Femur (tissue), 1 donor: ENCODE results near the gene CYP20A1.
"Not testable (repeated sequence)": the region's sequence is repeated elsewhere in the genome, so short reads cannot be mapped to it uniquely, and the experiment has no call there.

Source experiments
- DNase-seq: peaks from one replicate; pipeline ENCODE4 v3.0.0-alpha.2; 2017

The CYP20A1 gene

GRCh38 chr2:203282101-203282500 is 43.3 kb downstream of the CYP20A1 start:
- no peak for DNase-seq

GRCh38 chr2:203286532-203286931 is 47.7 kb downstream of the CYP20A1 start:
- no peak for DNase-seq

- no peak for DNase-seq
These were observed 62.8 kb downstream of the CYP20A1 start for GRCh38 chr2:203301667-203302066.

GRCh38 chr2:203302586-203302985 is 63.8 kb downstream of the CYP20A1 start:
- not testable (repeated sequence) for DNase-seq

- no peak for DNase-seq
These were observed 72.0 kb downstream of the CYP20A1 start for GRCh38 chr2:203310688-203311436.

- DNase-seq = no peak
These were observed 87.5 kb downstream of the CYP20A1 start for GRCh38 chr2:203326356-203326755.

GRCh38 chr2:203327582-203327900 is 88.7 kb downstream of the CYP20A1 start:
- no peak for DNase-seq

GRCh38 chr2:203327901-203328759 is 89.3 kb downstream of the CYP20A1 start, which contains the start of gene ABI2:
TSS of gene ABI2 (plus strand) at chr2:203328394. CDS start at chr2:203328515, 121 bp downstream.
- peak; percentile 93 for DNase-seq

- DNase-seq = peak; percentile 65
These were observed 90.1 kb downstream of the CYP20A1 start for GRCh38 chr2:203328760-203329540.

GRCh38 chr2:203330434-203330833 is 91.6 kb downstream of the CYP20A1 start:
- no peak for DNase-seq

- DNase-seq = no peak
These were observed 99.5 kb downstream of the CYP20A1 start for GRCh38 chr2:203338322-203338721.

- DNase-seq = no peak
These were observed 102.1 kb downstream of the CYP20A1 start for GRCh38 chr2:203340791-203341487.

- DNase-seq = no peak
These were observed 103.0 kb downstream of the CYP20A1 start for GRCh38 chr2:203341741-203342310.

- not testable (repeated sequence) for DNase-seq
These were observed 103.6 kb downstream of the CYP20A1 start for GRCh38 chr2:203342374-203342773.

- no peak for DNase-seq
These were observed 105.8 kb downstream of the CYP20A1 start for GRCh38 chr2:203344667-203345066.

GRCh38 chr2:203346612-203347011 is 107.8 kb downstream of the CYP20A1 start:
- no peak for DNase-seq

- DNase-seq = no peak
These were observed 108.6 kb downstream of the CYP20A1 start for GRCh38 chr2:203347375-203347774.

GRCh38 chr2:203352604-203353255 is 113.9 kb downstream of the CYP20A1 start:
- DNase-seq = no peak

GRCh38 chr2:203354966-203355365 is 116.1 kb downstream of the CYP20A1 start:
- DNase-seq = no peak
